ENCODE measurements around the gene LDHD.
"Not testable (repeated sequence)": the region's sequence is repeated elsewhere in the genome, so short reads cannot be mapped to it uniquely, and the experiment has no call there.

LDHD gene

DNA sequence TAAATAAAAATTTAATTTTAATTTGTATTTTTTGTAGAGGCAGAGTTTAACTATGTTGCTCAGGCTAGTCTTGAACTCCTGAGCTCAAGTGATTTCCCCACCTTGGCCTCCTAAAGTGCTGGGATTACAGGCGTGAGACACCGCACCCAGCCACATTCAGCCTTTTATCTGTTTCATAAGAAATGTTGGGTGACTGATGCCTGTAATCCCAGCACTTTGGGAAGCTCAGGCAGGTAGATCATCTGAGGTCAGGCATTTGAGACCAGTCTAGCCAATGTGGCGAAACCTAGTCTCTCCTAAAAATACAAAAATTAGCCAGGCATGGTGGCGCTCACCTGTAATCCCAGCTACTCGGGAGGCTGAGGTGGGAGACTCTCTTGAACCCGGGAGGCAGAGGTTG is 25.7 kb downstream of the LDHD start:
- not testable (repeated sequence) for DNase-seq; H3K4me3 ChIP-seq (ENCODE audit: insufficient read depth, low read depth, low read length, poor library complexity, severe bottlenecking); H3K4me1 ChIP-seq (ENCODE audit: control insufficient read depth, insufficient read depth, low read length, poor library complexity, severe bottlenecking)

DNA sequence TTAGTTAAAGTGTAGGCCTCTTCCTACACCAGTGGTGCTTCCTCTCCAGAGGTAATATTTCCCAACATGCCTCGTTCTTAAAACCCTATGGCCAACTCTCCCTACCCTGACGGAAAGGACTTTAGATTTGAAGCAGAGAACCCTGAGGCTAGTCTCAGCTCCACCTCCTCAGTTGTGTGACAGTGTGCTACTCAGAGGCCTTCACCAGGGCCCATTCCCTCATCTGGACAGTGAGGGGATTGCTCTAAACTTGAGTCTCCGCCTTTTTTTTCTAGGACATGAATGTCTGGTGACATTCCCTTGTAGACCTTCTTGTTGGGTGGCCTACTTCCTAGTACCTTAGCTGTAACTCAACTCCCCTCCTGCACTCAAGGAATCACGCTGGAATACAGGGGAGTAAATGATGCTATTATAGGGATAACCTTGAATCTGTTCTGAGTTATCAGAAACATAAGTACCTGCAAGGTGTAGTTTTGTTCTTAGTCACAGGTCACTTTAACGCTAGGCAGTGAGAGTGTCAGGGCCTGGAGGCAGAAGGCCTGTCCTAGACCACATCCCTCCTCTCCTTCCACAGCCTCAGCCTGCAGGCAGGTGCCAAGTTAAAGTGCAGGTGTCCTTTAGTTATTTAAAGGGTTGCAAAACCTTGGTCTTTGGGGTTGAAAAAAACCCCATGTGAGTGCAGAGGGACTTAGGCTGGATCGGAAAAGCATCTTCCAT is 26.9 kb downstream of the LDHD start:
- H3K4me3 ChIP-seq (ENCODE audit: insufficient read depth, low read depth, low read length, poor library complexity, severe bottlenecking): no peak overlapping the region
- no peak for DNase-seq
- no peaks in the 10 kb centered on the region for H3K36me3 ChIP-seq (ENCODE audit: control insufficient read depth, insufficient read depth, low read length)
- no peak overlapping the region for H3K27ac ChIP-seq (ENCODE audit: insufficient read depth, low read length, poor library complexity, severe bottlenecking)
- H3K4me1 ChIP-seq (ENCODE audit: control insufficient read depth, insufficient read depth, low read length, poor library complexity, severe bottlenecking): no peaks in the 10 kb centered on the region
- H3K27me3 ChIP-seq (replicated peaks; ENCODE audit: control insufficient read depth, insufficient read depth, low read length, poor library complexity, severe bottlenecking): no peaks in the 10 kb centered on the region
- H3K9me3 ChIP-seq (ENCODE audit: control insufficient read depth, low read length): no peaks in the 10 kb centered on the region

More for the DNA sequence above, 25.7 kb downstream of the LDHD start:
- H3K27ac ChIP-seq (ENCODE audit: insufficient read depth, low read length, poor library complexity, severe bottlenecking); H3K27me3 ChIP-seq (replicated peaks; ENCODE audit: control insufficient read depth, insufficient read depth, low read length, poor library complexity, severe bottlenecking); H3K36me3 ChIP-seq (ENCODE audit: control insufficient read depth, insufficient read depth, low read length); H3K9me3 ChIP-seq (ENCODE audit: control insufficient read depth, low read length): not testable (repeated sequence)

GRCh38 chr16:75088934-75089333 is 27.6 kb downstream of the LDHD start:
- Histone ChIP-seq H3K4me1 (ENCODE audit: control insufficient read depth, insufficient read depth, low read length, poor library complexity, severe bottlenecking) (no peaks in the 10 kb centered on the region), H3K4me3 (ENCODE audit: insufficient read depth, low read depth, low read length, poor library complexity, severe bottlenecking) (no peak overlapping the region), H3K9me3 (ENCODE audit: control insufficient read depth, low read length) (no peaks in the 10 kb centered on the region), H3K36me3 (ENCODE audit: control insufficient read depth, insufficient read depth, low read length) (no peaks in the 10 kb centered on the region), H3K27me3 (replicated peaks; ENCODE audit: control insufficient read depth, insufficient read depth, low read length, poor library complexity, severe bottlenecking) (no peaks in the 10 kb centered on the region), H3K27ac (ENCODE audit: insufficient read depth, low read length, poor library complexity, severe bottlenecking) (no peak overlapping the region)
- no peak for DNase-seq

DNA sequence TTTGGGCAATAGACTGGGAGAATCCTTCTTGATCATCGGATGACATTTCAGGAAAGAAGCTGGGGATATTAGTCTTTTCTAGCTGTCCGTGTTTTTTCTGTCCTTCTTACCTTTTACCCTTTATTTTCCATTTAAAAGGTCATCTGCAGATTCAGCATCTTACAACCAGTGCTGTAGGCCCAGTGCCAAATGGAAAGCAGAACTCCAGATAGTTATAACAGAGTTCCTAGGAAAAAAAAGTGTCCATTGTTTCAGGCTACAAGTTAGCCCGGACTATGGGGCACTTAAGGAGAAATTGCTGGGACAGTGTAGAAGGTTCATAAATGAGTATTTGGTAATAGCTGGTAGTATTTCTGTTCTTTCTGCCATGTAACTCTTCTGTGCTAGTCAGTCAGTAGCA is 28.4 kb downstream of the LDHD start:
- no peaks in the 10 kb centered on the region for H3K36me3 ChIP-seq (ENCODE audit: control insufficient read depth, insufficient read depth, low read length)
- no peaks in the 10 kb centered on the region for H3K27me3 ChIP-seq (replicated peaks; ENCODE audit: control insufficient read depth, insufficient read depth, low read length, poor library complexity, severe bottlenecking)
- DNase-seq: no peak
- no peak overlapping the region for H3K4me3 ChIP-seq (ENCODE audit: insufficient read depth, low read depth, low read length, poor library complexity, severe bottlenecking)
- no peaks in the 10 kb centered on the region for H3K9me3 ChIP-seq (ENCODE audit: control insufficient read depth, low read length)
- H3K4me1 ChIP-seq (ENCODE audit: control insufficient read depth, insufficient read depth, low read length, poor library complexity, severe bottlenecking): no peaks in the 10 kb centered on the region
- no peak overlapping the region for H3K27ac ChIP-seq (ENCODE audit: insufficient read depth, low read length, poor library complexity, severe bottlenecking)

- Histone ChIP-seq H3K36me3 (ENCODE audit: control insufficient read depth, insufficient read depth, low read length) (no peaks in the 10 kb centered on the region), H3K9me3 (ENCODE audit: control insufficient read depth, low read length) (no peaks in the 10 kb centered on the region), H3K27me3 (replicated peaks; ENCODE audit: control insufficient read depth, insufficient read depth, low read length, poor library complexity, severe bottlenecking) (no peaks in the 10 kb centered on the region), H3K4me3 (ENCODE audit: insufficient read depth, low read depth, low read length, poor library complexity, severe bottlenecking) (no peak overlapping the region), H3K27ac (ENCODE audit: insufficient read depth, low read length, poor library complexity, severe bottlenecking) (no peak overlapping the region), H3K4me1 (ENCODE audit: control insufficient read depth, insufficient read depth, low read length, poor library complexity, severe bottlenecking) (no peaks in the 10 kb centered on the region)
- no peak for DNase-seq
Observed at GRCh38 chr16:75087375-75087979, 29.1 kb downstream of the LDHD start.

DNA sequence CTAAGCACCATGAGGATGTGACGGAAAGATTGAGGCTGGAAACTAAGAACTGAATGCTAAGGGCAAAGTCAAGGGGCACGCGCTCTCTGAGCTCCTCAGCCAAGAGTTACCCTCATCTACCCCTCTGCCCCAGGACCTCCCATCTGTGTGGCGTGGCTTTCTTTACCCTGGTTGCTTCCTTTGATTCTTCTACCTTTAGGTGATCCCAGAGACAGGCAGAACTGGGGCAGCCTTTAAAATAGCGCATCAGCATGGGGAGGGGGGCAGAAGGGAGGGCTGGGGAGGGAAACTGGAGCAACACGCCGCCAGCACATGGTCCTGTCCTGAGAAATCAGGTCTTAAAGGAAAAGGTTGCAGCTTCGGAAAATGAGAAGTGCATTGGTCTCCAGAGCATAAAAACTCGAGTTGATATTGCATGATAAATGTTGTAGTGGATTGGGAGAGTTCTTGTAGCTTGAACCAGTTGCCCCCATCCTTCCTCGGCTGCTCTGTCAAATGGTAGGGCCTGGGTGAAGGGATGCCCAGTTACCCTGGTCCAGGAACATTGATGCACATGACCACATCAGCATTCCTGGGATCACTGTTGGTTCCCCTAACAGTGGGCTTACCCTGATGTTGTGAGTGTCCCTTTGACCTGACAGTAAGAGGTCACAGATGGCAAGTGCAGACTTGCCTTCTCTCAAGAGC is 29.7 kb downstream of the LDHD start:
- no peaks in the 10 kb centered on the region for H3K4me1 ChIP-seq (ENCODE audit: control insufficient read depth, insufficient read depth, low read length, poor library complexity, severe bottlenecking)
- H3K27me3 ChIP-seq (replicated peaks; ENCODE audit: control insufficient read depth, insufficient read depth, low read length, poor library complexity, severe bottlenecking): no peaks in the 10 kb centered on the region
- H3K27ac ChIP-seq (ENCODE audit: insufficient read depth, low read length, poor library complexity, severe bottlenecking): no peak overlapping the region
- H3K36me3 ChIP-seq (ENCODE audit: control insufficient read depth, insufficient read depth, low read length): no peaks in the 10 kb centered on the region
- H3K4me3 ChIP-seq (ENCODE audit: insufficient read depth, low read depth, low read length, poor library complexity, severe bottlenecking): no peak overlapping the region
- no peak for DNase-seq
- H3K9me3 ChIP-seq (ENCODE audit: control insufficient read depth, low read length): no peaks in the 10 kb centered on the region

- Histone ChIP-seq H3K4me1 (ENCODE audit: control insufficient read depth, insufficient read depth, low read length, poor library complexity, severe bottlenecking) (no peaks in the 10 kb centered on the region), H3K27me3 (replicated peaks; ENCODE audit: control insufficient read depth, insufficient read depth, low read length, poor library complexity, severe bottlenecking) (no peaks in the 10 kb centered on the region), H3K4me3 (ENCODE audit: insufficient read depth, low read depth, low read length, poor library complexity, severe bottlenecking) (no peak overlapping the region), H3K27ac (ENCODE audit: insufficient read depth, low read length, poor library complexity, severe bottlenecking) (no peak overlapping the region), H3K36me3 (ENCODE audit: control insufficient read depth, insufficient read depth, low read length) (no peaks in the 10 kb centered on the region), H3K9me3 (ENCODE audit: control insufficient read depth, low read length) (no peaks in the 10 kb centered on the region)
- no peak for DNase-seq
Observed at GRCh38 chr16:75086281-75086680, 30.3 kb downstream of the LDHD start.

DNA sequence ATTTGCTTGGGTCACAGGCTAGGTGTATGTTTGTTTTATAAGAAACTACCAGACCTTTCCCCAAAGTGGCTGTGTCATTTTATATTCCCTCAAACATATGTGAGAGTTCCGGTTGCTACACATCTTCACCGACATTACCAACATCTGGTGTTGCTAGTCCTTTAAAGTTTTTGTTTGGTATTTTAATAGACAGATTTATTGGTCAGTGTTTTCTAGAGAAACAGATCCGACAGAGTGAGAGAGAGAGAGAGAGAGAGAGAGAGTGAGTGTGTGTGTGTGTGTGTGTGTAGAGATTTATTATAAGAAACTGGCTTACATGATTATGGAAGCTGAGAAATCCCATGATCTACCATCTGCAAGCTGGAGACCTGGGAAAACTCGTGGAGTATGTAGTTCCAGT is 31.0 kb downstream of the LDHD start:
- H3K27ac ChIP-seq (ENCODE audit: insufficient read depth, low read length, poor library complexity, severe bottlenecking): no peak overlapping the region
- no peaks in the 10 kb centered on the region for H3K36me3 ChIP-seq (ENCODE audit: control insufficient read depth, insufficient read depth, low read length)
- no peaks in the 10 kb centered on the region for H3K9me3 ChIP-seq (ENCODE audit: control insufficient read depth, low read length)
- no peaks in the 10 kb centered on the region for H3K4me1 ChIP-seq (ENCODE audit: control insufficient read depth, insufficient read depth, low read length, poor library complexity, severe bottlenecking)
- H3K4me3 ChIP-seq (ENCODE audit: insufficient read depth, low read depth, low read length, poor library complexity, severe bottlenecking): no peak overlapping the region
- H3K27me3 ChIP-seq (replicated peaks; ENCODE audit: control insufficient read depth, insufficient read depth, low read length, poor library complexity, severe bottlenecking): no peaks in the 10 kb centered on the region
- DNase-seq: no peak

- Histone ChIP-seq H3K36me3 (ENCODE audit: control insufficient read depth, insufficient read depth, low read length) (no peaks in the 10 kb centered on the region), H3K4me1 (ENCODE audit: control insufficient read depth, insufficient read depth, low read length, poor library complexity, severe bottlenecking) (no peaks in the 10 kb centered on the region), H3K27me3 (replicated peaks; ENCODE audit: control insufficient read depth, insufficient read depth, low read length, poor library complexity, severe bottlenecking) (no peaks in the 10 kb centered on the region), H3K27ac (ENCODE audit: insufficient read depth, low read length, poor library complexity, severe bottlenecking) (no peak overlapping the region), H3K4me3 (ENCODE audit: insufficient read depth, low read depth, low read length, poor library complexity, severe bottlenecking) (no peak overlapping the region), H3K9me3 (ENCODE audit: control insufficient read depth, low read length) (no peaks in the 10 kb centered on the region)
- no peak for DNase-seq
Observed at GRCh38 chr16:75083813-75084212, 32.8 kb downstream of the LDHD start.

DNA sequence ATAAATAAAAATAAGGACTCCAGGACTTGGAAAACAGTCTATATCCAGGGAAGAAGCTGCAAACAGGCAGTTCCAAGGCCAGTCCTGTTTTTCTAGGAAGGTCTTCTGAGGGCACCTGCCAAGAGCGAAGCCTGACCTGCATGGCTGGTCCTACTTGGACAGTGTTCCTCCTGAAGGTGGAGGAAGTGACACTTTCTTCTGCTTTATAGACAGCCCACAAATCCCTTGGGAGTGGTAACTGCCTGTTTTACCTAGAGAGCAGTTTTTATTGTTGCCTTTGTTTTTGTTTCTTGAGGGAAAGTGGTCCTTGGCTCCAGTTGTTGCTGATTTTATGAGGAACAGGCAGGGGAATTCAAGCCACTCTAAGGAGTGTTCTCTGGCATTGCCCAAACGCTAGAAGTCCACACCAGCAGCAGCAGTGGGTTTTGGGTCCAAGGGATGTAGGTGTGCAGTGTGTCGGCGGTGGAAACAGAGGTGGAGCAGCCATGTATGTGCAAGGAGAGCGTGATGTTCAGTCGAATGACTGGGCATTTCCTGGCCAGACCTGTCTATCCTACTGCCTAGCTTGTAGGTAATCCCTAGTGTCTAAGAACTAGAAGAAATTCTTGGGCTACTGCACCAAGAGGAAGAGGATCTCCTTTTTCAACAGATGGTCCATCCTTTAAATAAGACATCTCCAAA is 35.3 kb downstream of the LDHD start:
- Histone ChIP-seq H3K27me3 (replicated peaks; ENCODE audit: control insufficient read depth, insufficient read depth, low read length, poor library complexity, severe bottlenecking) (no peaks in the 10 kb centered on the region), H3K36me3 (ENCODE audit: control insufficient read depth, insufficient read depth, low read length) (no peaks in the 10 kb centered on the region), H3K27ac (ENCODE audit: insufficient read depth, low read length, poor library complexity, severe bottlenecking) (no peak overlapping the region), H3K9me3 (ENCODE audit: control insufficient read depth, low read length) (no peaks in the 10 kb centered on the region), H3K4me3 (ENCODE audit: insufficient read depth, low read depth, low read length, poor library complexity, severe bottlenecking) (no peak overlapping the region), H3K4me1 (ENCODE audit: control insufficient read depth, insufficient read depth, low read length, poor library complexity, severe bottlenecking) (peaks cover 13% of the 10 kb centered on the region)
- DNase-seq: no peak

Data from effector memory CD4-positive, alpha-beta T cell (primary cell).